ENCODE data around the gene SKOR1. TPM values are rescaled to one million over a fixed set of nuclear protein-coding genes. Genes with fewer than 3 reads are reported as not detected.

Gene SKOR1
- total and polyA plus RNA-seq, 2 of the 4 experiments (the other 2 are of a cell fraction) = 0.03 TPM; not detected in 1

DNA sequence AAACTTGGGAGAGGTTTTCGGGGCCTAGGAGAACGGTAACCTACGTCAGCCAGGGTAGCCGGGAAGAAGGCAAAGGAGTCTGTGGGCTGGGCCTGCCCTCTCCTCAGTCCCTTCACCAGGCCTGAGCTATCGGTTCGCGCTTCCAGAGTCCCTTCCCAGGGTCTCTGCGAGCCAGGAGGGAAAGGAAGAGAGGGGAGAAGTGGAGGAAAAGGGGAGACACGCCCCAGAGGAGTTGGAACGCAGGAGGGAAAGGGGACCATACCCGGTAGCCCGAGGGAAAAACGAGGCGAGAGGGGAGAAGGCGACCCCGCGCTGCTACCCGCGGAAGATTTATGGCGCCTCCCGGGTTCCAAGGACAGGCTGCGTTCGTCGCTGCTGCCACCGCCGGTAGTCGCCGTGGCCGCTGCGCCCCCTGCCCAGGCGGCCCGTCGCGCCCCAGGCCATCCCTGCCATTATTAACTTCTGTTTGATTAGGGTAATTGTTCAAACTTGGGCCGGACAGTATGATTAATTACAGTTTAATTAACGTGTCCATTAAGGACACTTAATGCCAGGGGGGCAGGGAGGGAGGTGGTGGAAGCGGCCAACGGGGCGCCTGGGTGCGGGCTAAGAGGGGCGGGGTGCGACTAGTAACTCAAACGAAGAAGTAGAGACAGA is 3.4 kb upstream of the SKOR1 start:
- H2AK5ac ChIP-seq (ENCODE audit: low read depth, low read length) = no peak overlapping the region
- intact Hi-C loops (cut with micrococcal nuclease) = no loop called here
- peaks cover 19% of the 10 kb centered on the region for H3K9me3 ChIP-seq (ENCODE audit: control insufficient read depth, insufficient read depth, low read length)
- no peaks in the 10 kb centered on the region; a peak in 1 of 4 replicates for H3K79me1 ChIP-seq (ENCODE audit: low read depth in 1 of 2, low read length in 2 of 2)
- no peak overlapping the region for H2BK120ac ChIP-seq (ENCODE audit: low read depth, low read length)
- H3K4me2 ChIP-seq (ENCODE audit: low read depth, low read length) = no peak overlapping the region
- H3K9me1 ChIP-seq (ENCODE audit: insufficient read depth, low read length) = no peaks in the 10 kb centered on the region; the same call in 1 of the 2 replicates
- no peak overlapping the region for H4K8ac ChIP-seq (ENCODE audit: low read depth in 2 of 2, low read length in 2 of 2)
- no TSS peak for BruUV-seq (replicated peaks)
- H2BK5ac ChIP-seq (ENCODE audit: low read depth, low read length, poor library complexity, severe bottlenecking) = no peak overlapping the region
- peaks cover 90% of the 10 kb centered on the region for H3K27me3 ChIP-seq (ENCODE audit: control insufficient read depth, insufficient read depth, low read length)
- H2AFZ ChIP-seq (replicated peaks; ENCODE audit: low read length, poor library complexity) = no peak overlapping the region
- POLR2A ChIA-PET (ENCODE audit: unreplicated experiment) = interaction anchor here (0.6 kb wide), 1 partner anchor 332 kb away, joined by 4 read pairs; no protein-coding TSS in a partner anchor
- ATAC-seq (ENCODE audit: low read depth) (no peak), DNase-seq (no peak)
- no peak overlapping the region for H3K56ac ChIP-seq (ENCODE audit: extremely low read depth, insufficient read depth, low read length)
- TF ChIP-seq NFE2L2 (IDR thresholded peaks at IDR 0.05; ENCODE audit: low read depth, low read length) = no peak
- no peak for TF ChIP-seq MAZ (IDR thresholded peaks at IDR 0.05; ENCODE audit: borderline replicate concordance, low read depth, low read length)
- no peak for TF ChIP-seq RAD21 (IDR thresholded peaks at IDR 0.05; ENCODE audit: low read length)
- TF ChIP-seq, protein P1, sequence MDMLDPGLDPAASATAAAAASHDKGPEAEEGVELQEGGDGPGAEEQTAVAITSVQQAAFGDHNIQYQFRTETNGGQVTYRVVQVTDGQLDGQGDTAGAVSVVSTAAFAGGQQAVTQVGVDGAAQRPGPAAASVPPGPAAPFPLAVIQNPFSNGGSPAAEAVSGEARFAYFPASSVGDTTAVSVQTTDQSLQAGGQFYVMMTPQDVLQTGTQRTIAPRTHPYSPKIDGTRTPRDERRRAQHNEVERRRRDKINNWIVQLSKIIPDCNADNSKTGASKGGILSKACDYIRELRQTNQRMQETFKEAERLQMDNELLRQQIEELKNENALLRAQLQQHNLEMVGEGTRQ (IDR thresholded peaks at IDR 0.05; ENCODE audit: low read depth, low read length) = no peak
- no peak for TF ChIP-seq BHLHE40 (IDR thresholded peaks at IDR 0.05; ENCODE audit: low read depth, low read length)
- TF ChIP-seq MAFK (IDR thresholded peaks at IDR 0.05; ENCODE audit: low read depth, low read length) = no peak
- TF ChIP-seq FOS (IDR thresholded peaks at IDR 0.05; ENCODE audit: low read depth, low read length) = no peak
- no peak for TF ChIP-seq RCOR1 (IDR thresholded peaks at IDR 0.05; ENCODE audit: insufficient replicate concordance, low read length)
- no peak for TF ChIP-seq RFX5 (IDR thresholded peaks at IDR 0.05; ENCODE audit: low read depth, low read length)
- TF ChIP-seq, protein P2, sequence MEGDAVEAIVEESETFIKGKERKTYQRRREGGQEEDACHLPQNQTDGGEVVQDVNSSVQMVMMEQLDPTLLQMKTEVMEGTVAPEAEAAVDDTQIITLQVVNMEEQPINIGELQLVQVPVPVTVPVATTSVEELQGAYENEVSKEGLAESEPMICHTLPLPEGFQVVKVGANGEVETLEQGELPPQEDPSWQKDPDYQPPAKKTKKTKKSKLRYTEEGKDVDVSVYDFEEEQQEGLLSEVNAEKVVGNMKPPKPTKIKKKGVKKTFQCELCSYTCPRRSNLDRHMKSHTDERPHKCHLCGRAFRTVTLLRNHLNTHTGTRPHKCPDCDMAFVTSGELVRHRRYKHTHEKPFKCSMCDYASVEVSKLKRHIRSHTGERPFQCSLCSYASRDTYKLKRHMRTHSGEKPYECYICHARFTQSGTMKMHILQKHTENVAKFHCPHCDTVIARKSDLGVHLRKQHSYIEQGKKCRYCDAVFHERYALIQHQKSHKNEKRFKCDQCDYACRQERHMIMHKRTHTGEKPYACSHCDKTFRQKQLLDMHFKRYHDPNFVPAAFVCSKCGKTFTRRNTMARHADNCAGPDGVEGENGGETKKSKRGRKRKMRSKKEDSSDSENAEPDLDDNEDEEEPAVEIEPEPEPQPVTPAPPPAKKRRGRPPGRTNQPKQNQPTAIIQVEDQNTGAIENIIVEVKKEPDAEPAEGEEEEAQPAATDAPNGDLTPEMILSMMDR (conservative IDR thresholded peaks at IDR 0.05; ENCODE audit: low read depth, low read length) = no peak
- CTCF ChIA-PET = no interaction called here
- H4K20me1 ChIP-seq (ENCODE audit: insufficient read depth, low read length) = peaks cover 31% of the 10 kb centered on the region
- H3K4ac ChIP-seq (ENCODE audit: low read depth, low read length) = no peak overlapping the region
- no peak overlapping the region for H4K5ac ChIP-seq (ENCODE audit: low read depth, low read length)
- dilution Hi-C loops (cut with HindIII; ENCODE audit: low sequenced_read_pairs, unreplicated experiment) = no loop called here
- H3K14ac ChIP-seq (replicated peaks; ENCODE audit: low read depth, low read length) = no peak overlapping the region
- H4K91ac ChIP-seq (ENCODE audit: insufficient read depth, low read depth, low read length) = no peak overlapping the region
- H3K18ac ChIP-seq (ENCODE audit: low read depth, low read length) = no peak overlapping the region
- H3K36me3 ChIP-seq (ENCODE audit: control insufficient read depth, insufficient read depth, low read length) = no peaks in the 10 kb centered on the region
- no peak overlapping the region for H2BK20ac ChIP-seq (ENCODE audit: low read depth, low read length)
- in situ Hi-C loops (cut with MboI; ENCODE audit: low sequenced_read_pairs) = no loop called here
- H3K27ac ChIP-seq (ENCODE audit: insufficient read depth, low read length) = no peak overlapping the region
- H3K4me1 ChIP-seq (ENCODE audit: control insufficient read depth, insufficient read depth, low read length) = peaks cover 3% of the 10 kb centered on the region; the same call in 1 of the 2 replicates
- no peak overlapping the region for H3K4me3 ChIP-seq (ENCODE audit: insufficient read depth, low read depth, low read length)
- H3K9ac ChIP-seq (ENCODE audit: low read depth, low read length) = no peak overlapping the region
- no peak overlapping the region; the same call in 1 of the 2 replicates for H3K23ac ChIP-seq (ENCODE audit: low read depth, low read length)
- no peak overlapping the region for H2AK9ac ChIP-seq (replicated peaks; ENCODE audit: low read depth, low read length, poor library complexity)
- 4% methylated on average over 16 of the region's 43 CpGs; no CpG with 5 or more reads in 1 of the 2 experiments for WGBS, 2 experiments (ENCODE audit: extremely low coverage in 2 of 2, insufficient read length in 1 of 2)
- no peak overlapping the region for H2BK15ac ChIP-seq (ENCODE audit: low read depth, low read length)
